HG02610 (cell line): Measurements from ENCODE around the gene CYP4B1.
"Not testable (repeated sequence)": the region's sequence is repeated elsewhere in the genome, so short reads cannot be mapped to it uniquely, and the experiment has no call there.

Experiments used
- ATAC-seq: cut with Tn5 transposase; IDR thresholded peaks from one replicate; pipeline ENCODE4 v1.9.1; 2021; ENCODE audit warnings: mild to moderate bottlenecking, moderate library complexity; ENCODE audit not compliant: unreplicated experiment

CYP4B1 gene

DNA sequence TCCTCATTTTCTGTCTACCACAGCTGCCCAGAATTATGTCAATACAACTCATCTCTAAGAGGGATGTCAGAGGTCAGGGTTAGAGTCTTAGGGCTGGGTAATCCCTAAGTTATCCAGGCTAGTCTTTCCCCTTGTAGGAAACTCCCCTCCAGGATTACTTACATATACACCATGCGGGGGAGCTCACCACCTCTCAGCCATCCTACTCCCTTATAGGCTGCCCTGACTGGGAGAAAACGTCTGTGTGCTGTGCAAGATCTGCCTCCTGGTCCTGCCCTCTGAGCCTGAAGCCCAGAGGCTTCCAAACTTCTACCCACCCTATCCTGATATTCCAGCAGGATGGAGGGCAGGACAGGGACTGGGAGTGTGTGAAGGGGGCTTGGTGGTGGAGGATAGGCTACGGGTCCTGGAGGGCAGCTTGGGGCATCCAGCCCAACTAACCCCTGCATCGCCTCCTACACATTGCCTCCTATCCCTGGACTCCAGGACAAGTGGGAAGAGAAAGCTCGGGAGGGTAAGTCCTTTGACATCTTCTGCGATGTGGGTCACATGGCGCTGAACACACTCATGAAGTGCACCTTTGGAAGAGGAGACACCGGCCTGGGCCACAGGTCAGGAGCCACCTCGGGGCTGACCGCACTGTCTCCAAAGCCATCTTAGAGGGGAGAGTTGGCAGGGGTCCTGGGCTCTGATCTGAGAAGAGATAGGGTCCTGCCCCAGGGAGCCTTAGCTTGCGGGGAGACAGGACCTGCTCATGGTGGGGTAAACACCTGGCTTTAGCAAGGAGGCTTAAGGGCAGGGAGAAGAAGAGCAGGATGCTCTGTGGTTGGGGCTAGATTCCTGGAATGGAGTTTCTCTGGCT lies 14.4 kb downstream of the CYP4B1 start:
- ATAC-seq: no peak

DNA sequence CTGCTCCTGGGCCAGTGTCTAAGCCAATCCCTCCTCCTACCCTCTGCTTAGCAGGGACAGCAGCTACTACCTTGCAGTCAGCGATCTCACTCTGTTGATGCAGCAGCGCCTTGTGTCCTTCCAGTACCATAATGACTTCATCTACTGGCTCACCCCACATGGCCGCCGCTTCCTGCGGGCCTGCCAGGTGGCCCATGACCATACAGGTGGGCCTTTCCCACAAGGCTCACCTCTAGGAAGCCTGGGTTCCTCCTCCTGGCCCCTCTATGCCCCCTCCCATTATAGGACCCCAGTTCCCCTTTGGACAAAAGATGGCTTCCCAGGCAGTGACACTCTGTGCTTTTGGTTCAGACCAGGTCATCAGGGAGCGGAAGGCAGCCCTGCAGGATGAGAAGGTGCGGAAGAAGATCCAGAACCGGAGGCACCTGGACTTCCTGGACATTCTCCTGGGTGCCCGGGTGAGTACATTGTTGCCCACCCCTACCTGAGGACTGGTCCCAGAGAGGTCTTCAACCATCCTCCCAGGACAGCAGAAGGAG lies 15.1 kb downstream of the CYP4B1 start:
- ATAC-seq: no peak

DNA sequence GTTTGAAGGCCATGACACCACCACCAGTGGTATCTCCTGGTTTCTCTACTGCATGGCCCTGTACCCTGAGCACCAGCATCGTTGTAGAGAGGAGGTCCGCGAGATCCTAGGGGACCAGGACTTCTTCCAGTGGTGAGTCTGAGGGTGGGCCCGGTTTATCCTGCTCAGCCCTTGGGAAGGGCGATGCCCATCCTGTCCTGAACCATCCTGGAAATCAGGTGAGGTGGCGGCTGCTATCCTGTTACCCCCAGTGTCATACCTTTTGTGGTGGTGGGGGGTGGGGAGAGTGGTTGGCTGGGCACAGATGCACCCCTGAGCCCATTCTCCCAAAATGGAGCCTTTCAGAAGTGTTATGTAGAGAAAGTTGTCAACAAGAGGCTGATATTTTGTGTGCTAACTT lies 16.3 kb downstream of the CYP4B1 start:
- no peak for ATAC-seq

DNA sequence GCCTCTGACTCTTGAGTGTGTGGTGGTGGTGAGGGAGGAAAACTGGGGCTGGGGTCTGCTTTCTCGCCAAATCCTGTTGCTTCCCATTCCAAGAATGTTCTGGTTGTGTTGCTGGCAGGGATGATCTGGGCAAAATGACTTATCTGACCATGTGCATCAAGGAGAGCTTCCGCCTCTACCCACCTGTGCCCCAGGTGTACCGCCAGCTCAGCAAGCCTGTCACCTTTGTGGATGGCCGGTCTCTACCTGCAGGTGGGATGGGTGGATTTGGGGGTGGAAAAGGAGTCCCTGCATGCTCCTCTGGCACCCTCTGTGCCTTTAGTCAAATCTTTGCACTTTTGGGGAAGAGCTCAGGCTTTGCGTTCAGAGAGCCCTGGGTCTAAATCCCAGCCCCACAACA lies 18.1 kb downstream of the CYP4B1 start:
- ATAC-seq: no peak

DNA sequence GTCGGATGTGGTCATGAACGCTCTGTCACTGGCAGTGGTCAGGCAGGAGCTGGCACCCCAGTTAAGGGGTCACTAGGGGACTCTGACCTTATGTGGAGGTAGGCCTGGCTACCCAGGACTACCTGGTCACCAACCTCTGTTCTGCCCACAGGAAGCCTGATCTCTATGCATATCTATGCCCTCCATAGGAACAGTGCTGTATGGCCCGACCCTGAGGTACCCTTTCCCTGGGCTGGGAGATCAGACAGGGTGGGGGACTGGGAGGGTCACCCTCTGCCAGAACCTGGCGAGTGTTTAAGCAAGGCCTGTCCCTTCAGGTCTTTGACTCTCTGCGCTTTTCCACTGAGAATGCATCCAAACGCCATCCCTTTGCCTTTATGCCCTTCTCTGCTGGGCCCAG lies 19.0 kb downstream of the CYP4B1 start:
- ATAC-seq: no peak

DNA sequence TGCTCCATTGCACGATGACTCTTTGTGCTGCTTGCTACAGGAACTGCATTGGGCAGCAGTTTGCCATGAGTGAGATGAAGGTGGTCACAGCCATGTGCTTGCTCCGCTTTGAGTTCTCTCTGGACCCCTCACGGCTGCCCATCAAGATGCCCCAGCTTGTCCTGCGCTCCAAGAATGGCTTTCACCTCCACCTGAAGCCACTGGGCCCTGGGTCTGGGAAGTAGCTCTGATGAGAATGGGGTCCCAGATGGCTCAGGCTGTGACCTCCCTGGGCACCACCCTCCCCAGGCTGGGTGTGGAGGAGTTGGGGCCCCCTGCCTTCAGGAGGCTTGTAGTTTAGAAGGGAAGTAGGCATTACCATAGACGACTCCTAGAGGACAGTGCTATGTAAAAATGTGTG lies 19.7 kb downstream of the CYP4B1 start:
- ATAC-seq: no peak

DNA sequence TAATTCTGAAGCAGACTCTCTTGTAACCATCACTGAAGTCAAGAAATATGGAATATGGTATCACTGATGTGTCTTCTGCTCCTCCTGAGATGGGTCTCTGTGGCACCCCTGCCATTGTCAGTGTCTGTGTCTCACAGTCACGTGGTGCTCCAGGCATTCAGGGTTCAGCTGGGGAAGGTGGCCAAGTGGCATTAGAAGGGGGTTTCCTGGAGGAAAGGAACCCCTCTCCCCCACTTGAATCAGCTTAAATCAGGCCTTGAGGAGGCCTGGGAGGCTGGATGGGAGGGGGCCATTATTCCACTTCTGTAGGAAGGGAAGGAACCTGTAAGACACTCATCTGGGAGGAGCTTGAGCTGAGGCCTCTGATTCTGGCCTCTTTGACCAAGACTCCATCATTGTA lies 20.5 kb downstream of the CYP4B1 start:
- no peak for ATAC-seq

DNA sequence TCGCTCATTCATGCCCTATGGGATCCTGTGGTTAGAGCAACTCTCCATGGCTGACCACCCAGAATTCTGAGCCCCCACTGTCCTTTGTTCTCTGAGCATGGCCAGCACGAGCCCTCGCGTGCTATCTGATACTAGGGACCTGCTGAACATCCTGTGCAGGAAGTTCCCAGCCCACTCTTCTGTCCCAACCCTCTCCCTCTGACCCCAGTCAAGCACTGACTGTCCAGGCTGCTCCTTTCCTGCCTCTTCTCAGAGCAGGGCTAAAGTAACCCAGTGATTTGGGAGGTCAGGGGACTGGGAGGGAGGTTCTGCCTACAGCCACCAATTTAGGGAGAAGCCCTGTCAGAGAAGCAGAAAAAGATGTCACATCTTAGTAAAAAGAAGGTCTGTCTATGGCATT lies 21.2 kb downstream of the CYP4B1 start:
- no peak for ATAC-seq

DNA sequence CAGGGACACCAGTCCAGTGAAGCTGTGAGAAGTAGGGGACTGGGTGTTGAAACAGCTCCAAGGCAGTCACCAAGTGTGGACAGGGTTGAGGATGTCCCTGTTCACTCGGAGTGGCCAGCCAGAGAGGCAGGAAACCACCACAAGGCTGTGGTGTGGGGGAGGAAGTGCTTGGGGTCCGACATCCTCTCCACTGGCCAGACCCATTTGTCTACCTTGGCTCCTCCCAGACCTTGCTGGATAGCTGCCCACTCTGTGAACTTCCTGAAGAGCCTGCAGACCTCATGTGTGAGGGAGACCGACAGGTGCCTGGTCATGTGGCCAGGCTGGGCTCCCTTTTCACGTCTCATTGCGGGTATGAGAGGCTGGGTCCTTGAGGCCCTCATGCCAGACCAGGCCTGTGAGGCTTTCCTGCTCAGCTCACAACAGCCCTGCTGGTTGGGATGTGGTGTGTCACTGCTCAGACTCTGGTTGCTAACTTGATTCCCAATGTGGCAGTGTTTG lies 21.8 kb downstream of the CYP4B1 start:
- ATAC-seq: no peak

DNA sequence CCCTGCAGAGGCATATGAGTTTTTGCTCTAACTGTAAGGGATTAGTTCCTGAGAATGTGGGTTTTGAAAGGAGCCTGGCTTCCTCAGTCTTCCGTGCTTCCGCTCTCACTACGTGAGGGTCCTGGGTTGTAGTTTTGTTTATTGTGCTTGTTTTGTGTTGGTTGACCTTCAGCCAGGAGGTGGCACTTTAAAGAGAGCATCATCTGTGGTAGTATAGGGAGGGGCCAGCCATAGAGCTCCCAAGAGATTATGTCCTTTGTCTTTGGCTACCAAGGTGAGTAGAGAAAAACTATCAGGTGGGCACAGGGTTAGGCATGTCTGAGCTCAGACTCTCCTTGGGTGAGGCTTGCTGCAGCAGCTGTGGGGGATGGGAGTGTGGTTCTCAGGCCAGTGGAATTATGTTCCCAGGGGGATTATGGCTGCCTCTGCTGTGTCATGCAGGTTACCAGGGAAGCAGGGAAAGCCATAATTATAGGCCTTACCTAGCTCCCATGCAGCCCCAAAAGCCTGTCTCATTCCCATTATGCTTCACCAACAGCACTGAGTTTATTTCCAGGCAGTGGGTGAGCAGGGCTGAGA lies 23.5 kb downstream of the CYP4B1 start:
- no peak for ATAC-seq

DNA sequence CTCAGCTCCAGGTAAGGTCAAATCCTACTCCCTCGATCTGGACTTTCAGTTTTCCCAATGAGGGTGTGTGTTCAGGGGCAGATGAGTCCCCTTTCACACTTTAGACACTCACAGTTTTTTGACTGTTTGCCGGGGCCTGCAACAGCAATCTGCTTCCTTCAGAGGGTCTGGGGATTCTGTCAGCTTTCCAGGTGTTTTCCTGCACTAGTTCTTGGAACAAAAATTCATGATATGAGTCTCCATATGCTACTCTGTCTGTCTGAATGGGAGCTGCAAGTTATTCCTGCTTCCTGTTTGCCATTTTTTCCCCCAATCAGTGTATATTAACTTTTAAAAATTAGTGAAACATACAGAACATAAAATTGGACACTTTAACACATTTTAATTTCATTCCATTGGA lies 24.3 kb downstream of the CYP4B1 start:
- no peak for ATAC-seq

DNA sequence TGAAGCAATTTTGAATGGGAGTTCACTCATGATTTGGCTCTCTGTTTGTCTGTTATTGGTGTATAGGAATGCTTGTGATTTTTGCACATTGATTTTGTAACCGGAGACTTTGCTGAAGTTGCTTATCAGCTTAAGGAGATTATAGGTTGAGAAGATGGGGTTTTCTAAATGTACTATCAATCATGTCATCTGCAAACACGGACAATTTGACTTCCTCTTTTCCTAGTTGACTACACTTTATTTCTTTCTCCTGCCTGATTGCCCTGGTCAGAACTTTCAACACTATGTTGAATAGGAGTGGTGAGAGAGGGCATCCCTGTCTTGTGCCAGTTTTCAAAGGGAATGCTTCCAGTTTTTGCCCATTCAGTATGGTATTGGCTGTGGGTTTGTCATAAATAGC lies 28.0 kb downstream of the CYP4B1 start:
- ATAC-seq: not testable (repeated sequence)

DNA sequence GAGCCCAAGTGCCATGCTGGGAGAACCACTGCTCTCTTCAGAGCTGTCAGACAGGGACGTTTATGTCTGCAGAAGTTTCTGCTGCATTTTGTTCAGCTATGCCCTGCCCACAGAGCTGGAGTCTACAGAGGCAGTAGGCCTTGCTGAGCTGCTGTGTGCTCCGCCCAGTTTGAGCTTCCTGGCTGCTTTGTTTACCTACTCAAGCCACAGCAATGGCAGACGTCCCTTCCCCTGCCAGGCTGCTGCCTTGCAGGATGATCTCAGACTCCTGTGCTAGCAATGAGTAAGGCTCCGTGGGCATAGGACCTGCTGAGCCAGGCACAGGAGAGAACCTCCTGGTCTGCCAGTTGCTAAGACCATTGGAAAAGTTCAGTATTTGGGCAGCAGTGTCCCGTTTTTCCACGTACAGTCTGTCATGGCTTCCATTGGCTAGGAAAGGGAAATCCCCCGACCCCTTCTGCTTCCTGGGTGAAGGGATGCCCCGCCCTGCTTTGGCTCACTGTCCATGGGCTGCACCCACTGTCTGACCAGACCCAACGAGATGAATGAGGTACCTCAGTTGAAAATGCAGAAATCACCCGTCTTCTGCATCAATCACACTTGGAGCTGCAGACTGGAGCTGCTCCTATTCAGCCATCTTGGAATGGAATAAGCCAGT lies 31.9 kb downstream of the CYP4B1 start:
- ATAC-seq: no peak

DNA sequence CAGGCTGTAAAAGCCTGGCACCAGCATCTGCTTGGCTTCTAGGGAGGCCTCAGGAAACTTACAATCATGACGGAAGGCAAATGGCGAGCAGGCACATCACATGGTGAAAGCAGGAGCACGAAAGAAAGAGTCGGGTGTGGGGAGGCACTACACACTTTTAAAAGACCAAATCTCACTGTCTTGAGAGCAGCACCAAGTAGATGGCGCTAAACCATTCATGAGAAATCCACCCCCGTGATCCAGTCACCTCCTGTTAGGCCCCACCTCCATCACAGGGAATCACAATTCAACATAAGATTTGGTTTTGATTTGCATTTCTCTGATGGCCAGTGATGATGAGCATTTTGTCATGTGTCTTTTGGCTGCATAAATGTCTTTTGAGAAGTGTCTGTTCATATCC lies 36.6 kb downstream of the CYP4B1 start:
- ATAC-seq: not testable (repeated sequence)

DNA sequence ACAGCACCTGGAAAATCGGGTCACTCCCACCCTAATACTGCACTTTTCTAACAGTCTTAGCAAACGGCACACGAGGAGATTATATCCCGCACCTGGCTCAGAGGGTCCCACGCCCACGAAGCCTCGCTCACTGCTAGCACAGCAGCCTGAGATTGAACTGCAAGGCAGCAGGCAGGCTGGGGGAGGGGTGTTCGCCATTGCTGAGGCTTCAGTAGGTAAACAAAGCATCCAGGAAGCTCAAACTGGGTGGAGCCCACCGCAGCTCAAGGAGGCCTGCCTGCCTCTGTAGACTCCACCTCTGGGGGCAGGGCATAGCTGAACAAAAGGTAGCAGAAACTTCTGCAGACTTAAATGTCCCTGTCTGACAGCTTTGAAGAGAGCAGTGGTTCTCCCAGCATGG lies 47.5 kb downstream of the CYP4B1 start:
- not testable (repeated sequence) for ATAC-seq

DNA sequence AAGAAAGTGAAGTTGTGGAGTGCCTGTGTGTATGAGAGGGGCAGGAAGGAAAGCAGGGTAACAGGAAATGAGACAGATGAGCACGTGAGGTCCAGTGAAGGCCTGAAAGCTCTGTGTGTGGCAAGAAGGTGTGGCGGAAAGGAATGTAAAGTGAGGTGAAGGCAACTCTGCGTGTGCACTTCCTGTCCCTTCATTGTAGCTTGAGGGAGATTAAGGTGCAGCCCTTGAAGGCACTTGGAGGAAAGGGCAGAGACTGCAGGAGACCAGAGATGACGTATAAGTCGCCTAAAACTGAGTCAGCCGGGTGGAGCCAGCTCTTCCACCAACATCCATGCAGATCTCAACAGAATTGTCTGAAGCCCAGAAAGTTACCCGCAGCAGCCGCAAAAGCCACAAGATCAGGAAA lies 58.8 kb downstream of the CYP4B1 start:
- ATAC-seq: not testable (repeated sequence)

DNA sequence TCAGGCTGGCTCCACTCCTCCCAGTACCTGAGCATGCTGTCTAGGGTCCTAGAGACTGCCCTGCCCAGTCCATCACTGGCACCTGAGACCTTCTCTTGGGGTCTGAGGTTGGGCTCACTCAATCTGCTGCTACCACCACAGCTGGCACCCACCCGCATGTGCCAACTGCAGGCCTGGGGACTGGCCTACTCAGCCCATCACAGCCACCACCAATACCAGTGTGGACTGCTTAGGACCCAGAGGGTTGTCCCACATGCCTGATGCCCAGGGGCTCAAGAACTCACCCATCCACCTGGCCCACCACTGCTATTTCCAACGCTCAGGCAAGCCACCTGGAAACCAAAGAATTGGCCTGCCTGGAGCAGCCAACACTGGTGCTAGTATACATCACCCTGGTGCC lies 63.5 kb downstream of the CYP4B1 start:
- ATAC-seq: no peak
